Measurements from ENCODE around the gene PIK3CB. TPM values are rescaled to one million over a fixed set of nuclear protein-coding genes. Genes with fewer than 3 reads are reported as not detected.

PIK3CB gene
- total and polyA plus RNA-seq, 4 donors, result 4.7 to 15.9 (median 11.1) TPM

DNA sequence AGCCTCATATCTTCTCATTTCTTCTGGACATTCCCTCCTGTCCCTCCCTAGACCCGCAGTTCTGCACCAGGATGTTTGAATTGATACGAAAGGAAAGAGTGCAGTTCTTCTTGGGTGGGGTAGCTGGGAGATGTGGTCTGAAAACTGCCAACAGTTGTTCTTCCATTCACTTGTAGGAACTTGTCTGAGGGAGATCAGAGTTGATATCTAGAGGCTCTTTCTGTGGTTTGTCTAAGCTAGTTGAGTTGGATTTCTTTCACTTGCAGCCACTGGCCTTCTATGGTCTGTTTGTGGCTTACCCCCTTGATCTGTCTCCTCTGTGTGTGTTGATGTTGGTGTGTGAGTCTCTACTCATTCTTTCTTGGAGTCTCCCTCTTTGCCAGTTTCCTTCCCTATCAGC, 42.5 kb upstream of the PIK3CB start:
- Histone ChIP-seq H3K4me3 (ENCODE audit: low read depth in 1 of 3, low read length in 3 of 3) (no peak overlapping the region), H3K9ac (ENCODE audit: low read depth in 1 of 2, low read length in 2 of 2) (no peak overlapping the region), H3K27ac (ENCODE audit: low read depth in 1 of 2, low read length in 2 of 2) (no peak overlapping the region), H3K36me3 (ENCODE audit: control insufficient read depth in 4 of 4, insufficient read depth in 3 of 4, low read depth in 1 of 4, low read length in 3 of 4) (no peaks in the 10 kb centered on the region), H3K4me1 (ENCODE audit: control insufficient read depth in 4 of 4, insufficient read depth in 4 of 4, low read length in 3 of 4) (no peaks in the 10 kb centered on the region), H3K9me3 (ENCODE audit: control insufficient read depth in 4 of 4, low read length in 3 of 4) (peaks cover 0 to 1% (median 0%) of the 10 kb centered on the region in 4 donors), H3K27me3 (ENCODE audit: control insufficient read depth in 4 of 4, insufficient read depth in 4 of 4, low read length in 3 of 4) (no peaks in the 10 kb centered on the region)
- TF ChIP-seq RAD21 (IDR thresholded peaks at IDR 0.05), result no peak
- TF ChIP-seq, protein P1, sequence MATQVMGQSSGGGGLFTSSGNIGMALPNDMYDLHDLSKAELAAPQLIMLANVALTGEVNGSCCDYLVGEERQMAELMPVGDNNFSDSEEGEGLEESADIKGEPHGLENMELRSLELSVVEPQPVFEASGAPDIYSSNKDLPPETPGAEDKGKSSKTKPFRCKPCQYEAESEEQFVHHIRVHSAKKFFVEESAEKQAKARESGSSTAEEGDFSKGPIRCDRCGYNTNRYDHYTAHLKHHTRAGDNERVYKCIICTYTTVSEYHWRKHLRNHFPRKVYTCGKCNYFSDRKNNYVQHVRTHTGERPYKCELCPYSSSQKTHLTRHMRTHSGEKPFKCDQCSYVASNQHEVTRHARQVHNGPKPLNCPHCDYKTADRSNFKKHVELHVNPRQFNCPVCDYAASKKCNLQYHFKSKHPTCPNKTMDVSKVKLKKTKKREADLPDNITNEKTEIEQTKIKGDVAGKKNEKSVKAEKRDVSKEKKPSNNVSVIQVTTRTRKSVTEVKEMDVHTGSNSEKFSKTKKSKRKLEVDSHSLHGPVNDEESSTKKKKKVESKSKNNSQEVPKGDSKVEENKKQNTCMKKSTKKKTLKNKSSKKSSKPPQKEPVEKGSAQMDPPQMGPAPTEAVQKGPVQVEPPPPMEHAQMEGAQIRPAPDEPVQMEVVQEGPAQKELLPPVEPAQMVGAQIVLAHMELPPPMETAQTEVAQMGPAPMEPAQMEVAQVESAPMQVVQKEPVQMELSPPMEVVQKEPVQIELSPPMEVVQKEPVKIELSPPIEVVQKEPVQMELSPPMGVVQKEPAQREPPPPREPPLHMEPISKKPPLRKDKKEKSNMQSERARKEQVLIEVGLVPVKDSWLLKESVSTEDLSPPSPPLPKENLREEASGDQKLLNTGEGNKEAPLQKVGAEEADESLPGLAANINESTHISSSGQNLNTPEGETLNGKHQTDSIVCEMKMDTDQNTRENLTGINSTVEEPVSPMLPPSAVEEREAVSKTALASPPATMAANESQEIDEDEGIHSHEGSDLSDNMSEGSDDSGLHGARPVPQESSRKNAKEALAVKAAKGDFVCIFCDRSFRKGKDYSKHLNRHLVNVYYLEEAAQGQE (IDR thresholded peaks at IDR 0.05), result no peak
- no peak for TF ChIP-seq YY1 (IDR thresholded peaks at IDR 0.05)
- no peak for TF ChIP-seq RXRA (IDR thresholded peaks at IDR 0.05)
- TF ChIP-seq NR2F2 (IDR thresholded peaks at IDR 0.05), result no peak
- TF ChIP-seq MAX (IDR thresholded peaks at IDR 0.05), result no peak
- no peak for TF ChIP-seq FOXA1 (IDR thresholded peaks at IDR 0.05)
- no peak for TF ChIP-seq JUND (IDR thresholded peaks at IDR 0.05)
- no peak for TF ChIP-seq HNF4G (IDR thresholded peaks at IDR 0.05)
- TF ChIP-seq, protein P2, sequence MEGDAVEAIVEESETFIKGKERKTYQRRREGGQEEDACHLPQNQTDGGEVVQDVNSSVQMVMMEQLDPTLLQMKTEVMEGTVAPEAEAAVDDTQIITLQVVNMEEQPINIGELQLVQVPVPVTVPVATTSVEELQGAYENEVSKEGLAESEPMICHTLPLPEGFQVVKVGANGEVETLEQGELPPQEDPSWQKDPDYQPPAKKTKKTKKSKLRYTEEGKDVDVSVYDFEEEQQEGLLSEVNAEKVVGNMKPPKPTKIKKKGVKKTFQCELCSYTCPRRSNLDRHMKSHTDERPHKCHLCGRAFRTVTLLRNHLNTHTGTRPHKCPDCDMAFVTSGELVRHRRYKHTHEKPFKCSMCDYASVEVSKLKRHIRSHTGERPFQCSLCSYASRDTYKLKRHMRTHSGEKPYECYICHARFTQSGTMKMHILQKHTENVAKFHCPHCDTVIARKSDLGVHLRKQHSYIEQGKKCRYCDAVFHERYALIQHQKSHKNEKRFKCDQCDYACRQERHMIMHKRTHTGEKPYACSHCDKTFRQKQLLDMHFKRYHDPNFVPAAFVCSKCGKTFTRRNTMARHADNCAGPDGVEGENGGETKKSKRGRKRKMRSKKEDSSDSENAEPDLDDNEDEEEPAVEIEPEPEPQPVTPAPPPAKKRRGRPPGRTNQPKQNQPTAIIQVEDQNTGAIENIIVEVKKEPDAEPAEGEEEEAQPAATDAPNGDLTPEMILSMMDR (IDR thresholded peaks at IDR 0.05; ENCODE audit: low read depth, low read length, missing input control), result no peak
- TF ChIP-seq GABPA (IDR thresholded peaks at IDR 0.05 in 1 of 2, conservative IDR thresholded peaks at IDR 0.05 in 1 of 2), result no peak
- no peak for TF ChIP-seq EGR1 (IDR thresholded peaks at IDR 0.05; ENCODE audit: low read depth in 2 of 2)
- no peak for TF ChIP-seq TAF1 (conservative IDR thresholded peaks at IDR 0.05)
- TF ChIP-seq, protein P3, sequence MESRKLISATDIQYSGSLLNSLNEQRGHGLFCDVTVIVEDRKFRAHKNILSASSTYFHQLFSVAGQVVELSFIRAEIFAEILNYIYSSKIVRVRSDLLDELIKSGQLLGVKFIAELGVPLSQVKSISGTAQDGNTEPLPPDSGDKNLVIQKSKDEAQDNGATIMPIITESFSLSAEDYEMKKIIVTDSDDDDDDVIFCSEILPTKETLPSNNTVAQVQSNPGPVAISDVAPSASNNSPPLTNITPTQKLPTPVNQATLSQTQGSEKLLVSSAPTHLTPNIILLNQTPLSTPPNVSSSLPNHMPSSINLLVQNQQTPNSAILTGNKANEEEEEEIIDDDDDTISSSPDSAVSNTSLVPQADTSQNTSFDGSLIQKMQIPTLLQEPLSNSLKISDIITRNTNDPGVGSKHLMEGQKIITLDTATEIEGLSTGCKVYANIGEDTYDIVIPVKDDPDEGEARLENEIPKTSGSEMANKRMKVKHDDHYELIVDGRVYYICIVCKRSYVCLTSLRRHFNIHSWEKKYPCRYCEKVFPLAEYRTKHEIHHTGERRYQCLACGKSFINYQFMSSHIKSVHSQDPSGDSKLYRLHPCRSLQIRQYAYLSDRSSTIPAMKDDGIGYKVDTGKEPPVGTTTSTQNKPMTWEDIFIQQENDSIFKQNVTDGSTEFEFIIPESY (IDR thresholded peaks at IDR 0.05), result no peak
- WGBS, result 91% methylated on average over 2 of the region's 2 CpGs
- no peak for DNase-seq (ENCODE audit: low spot score)

DNA sequence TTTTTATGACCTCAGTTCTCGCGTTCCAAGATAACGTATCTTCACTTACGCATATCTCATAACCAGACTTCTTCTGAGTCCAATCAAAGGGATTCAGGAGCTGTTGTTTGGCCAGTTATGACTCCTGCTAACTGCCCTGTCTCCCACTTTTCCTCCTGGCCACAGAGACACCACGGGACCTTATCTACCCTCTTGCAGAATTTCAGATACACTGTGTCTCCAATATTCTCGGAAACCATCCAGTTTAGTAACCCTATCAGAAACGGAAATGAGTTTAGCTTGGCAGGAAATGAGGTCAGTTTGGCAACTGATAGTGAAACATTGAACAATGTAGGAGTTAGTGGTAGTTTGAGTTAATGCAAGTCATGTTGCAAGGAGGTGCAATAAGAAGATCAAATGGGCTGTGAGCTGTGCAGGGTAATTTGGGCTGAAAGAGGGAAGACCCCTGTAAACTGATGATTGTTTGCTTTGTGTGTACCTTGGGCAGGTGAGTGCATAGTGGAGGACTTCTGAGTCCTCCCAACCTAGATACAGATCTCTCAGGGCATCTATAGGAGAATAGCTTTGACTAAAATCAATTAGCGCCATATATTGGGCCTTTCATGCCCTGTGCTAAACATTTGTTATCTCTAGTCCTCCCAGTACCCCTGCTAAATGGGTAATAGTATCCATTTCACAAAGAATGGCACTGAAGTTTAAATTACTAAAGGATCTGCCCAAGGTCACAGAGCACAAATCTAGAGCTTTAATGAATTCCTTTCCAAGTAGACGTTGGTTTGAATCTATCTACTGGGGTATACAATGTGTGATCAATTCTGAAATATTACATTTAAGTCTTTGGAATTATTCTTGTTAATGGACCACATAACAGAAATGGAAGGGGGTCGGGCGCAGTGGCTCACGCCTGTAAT, 41.3 kb upstream of the PIK3CB start:
- H3K4me3 ChIP-seq (ENCODE audit: low read depth in 1 of 3, low read length in 3 of 3), result no peak overlapping the region
- TF ChIP-seq EGR1 (IDR thresholded peaks at IDR 0.05; ENCODE audit: low read depth in 2 of 2), result no peak
- TF ChIP-seq NR2F2 (IDR thresholded peaks at IDR 0.05), result peak; percentile 50
- H3K9me3 ChIP-seq (ENCODE audit: control insufficient read depth in 4 of 4, low read length in 3 of 4), result peaks cover 0 to 1% (median 0%) of the 10 kb centered on the region in 4 donors
- H3K27ac ChIP-seq (ENCODE audit: low read depth in 1 of 2, low read length in 2 of 2), result peak overlapping the region in 1 of 2 donors; percentile 12
- H3K4me1 ChIP-seq (ENCODE audit: control insufficient read depth in 4 of 4, insufficient read depth in 4 of 4, low read length in 3 of 4), result no peaks in the 10 kb centered on the region
- no peaks in the 10 kb centered on the region for H3K27me3 ChIP-seq (ENCODE audit: control insufficient read depth in 4 of 4, insufficient read depth in 4 of 4, low read length in 3 of 4)
- no peak for DNase-seq (ENCODE audit: low spot score)
- H3K36me3 ChIP-seq (ENCODE audit: control insufficient read depth in 4 of 4, insufficient read depth in 3 of 4, low read depth in 1 of 4, low read length in 3 of 4), result no peaks in the 10 kb centered on the region
- WGBS, result 77% methylated on average over 12 of the region's 12 CpGs
- H3K9ac ChIP-seq (ENCODE audit: low read depth in 1 of 2, low read length in 2 of 2), result no peak overlapping the region

Measured in liver (tissue), 9 donors.